Gastrocnemius medialis (tissue), 4 donors: ENCODE data around the gene FASN. TPM values are rescaled to one million over a fixed set of nuclear protein-coding genes. Genes with fewer than 3 reads are reported as not detected.
A peak's percentile ranks its signal among the peaks of the same experiment; 100 is the strongest.

Experiments used
- ATAC-seq, 2 donors: fragments of 150-250 bp; one replicate each; pipeline ENCODE4 v1.9.1; 2016
- DNase-seq, 2 donors: peaks; one replicate each; pipeline ENCODE4 v3.0.0-alpha.2; 2019
- H3K27ac ChIP-seq, 4 donors: fragments of 200-600 bp; sonication (generic); 1 replicate in 1 of 4; 2 replicates in 3 of 4; pipeline ENCODE4 v1.5.1; 2016 to 2018; ENCODE audit warnings: mild to moderate bottlenecking in 2 of 4, moderate library complexity in 1 of 4
- H3K27me3 ChIP-seq, 3 donors: fragments of 200-600 bp; sonication (generic) in 2 of 3; 1 replicate in 1 of 3; 2 replicates in 2 of 3; pipeline versions ENCODE4 v1.5.1 to v1.6.0; 2016 to 2019; ENCODE audit warnings: mild to moderate bottlenecking in 1 of 3, moderate library complexity in 1 of 3
- H3K36me3 ChIP-seq, 2 donors: fragments of 200-600 bp; sonication (generic) in 1 of 2; one replicate each; pipeline ENCODE4 v1.5.1; 2017 to 2018
- H3K4me1 ChIP-seq, 2 donors: fragments of 200-600 bp; sonication (generic) in 1 of 2; one replicate each; pipeline ENCODE4 v1.5.1; 2016 to 2017; ENCODE audit warnings: mild to moderate bottlenecking in 2 of 2
- H3K4me3 ChIP-seq, 4 donors: fragments of 200-600 bp; sonication (generic) in 3 of 4; 1 replicate in 1 of 4; 2 replicates in 3 of 4; pipeline ENCODE4 v1.5.1; 2016 to 2019; ENCODE audit warnings: mild to moderate bottlenecking in 2 of 4
- H3K9me3 ChIP-seq, 3 donors: fragments of 200-600 bp; sonication (generic) in 2 of 3; 1 replicate in 1 of 3; 2 replicates in 2 of 3; pipeline ENCODE4 v1.5.1; 2016 to 2019
- POLR2A ChIP-seq, 2 donors: fragments of 450-650 bp; IDR thresholded peaks; one replicate each; pipeline ENCODE4 v1.6.1; 2017; ENCODE audit warnings: antibody characterized with exemption in 2 of 2, mild to moderate bottlenecking in 2 of 2, moderate library complexity in 2 of 2
- in situ Hi-C, 4 donors: fragments of 200-750 bp; cut with MboI; loops; one replicate each; pipeline versions ENCODE4 v1.15.0 to v1.8.0; 2017; ENCODE audit warnings: low sequenced_read_pairs in 4 of 4
- intact Hi-C: fragments of 100-400 bp; cut with DNase I; formaldehyde crosslinking; loops from one replicate; pipeline ENCODE4 v1.15.1; 2023; ENCODE audit warnings: low total_unique reads
- total RNA-seq, 4 donors: library from RNA; depleted of rRNA; stranded (reverse); fragments of >200 nt; gene quantifications; one replicate each; pipeline versions ENCODE4 v1.1.0 to v1.2.3, GENCODE V29; 2016
- TF ChIP-seq, protein P1 (sequence below), 5 experiments: fragments of 450-650 bp in 3 of 5; fragments of 200-600 bp in 2 of 5; sonication (generic) in 2 of 5; IDR thresholded peaks in 4 of 5; conservative IDR thresholded peaks in 1 of 5; 1 replicate in 4 of 5; 2 replicates in 1 of 5; pipeline ENCODE4 v1.5.1; 2016 to 2019; ENCODE audit warnings: antibody characterized with exemption in 5 of 5, mild to moderate bottlenecking in 3 of 5, moderate library complexity in 3 of 5

Gene FASN
- total RNA-seq, 4 donors from 2014 or later, result 16.3 to 34.5 (median 26.3) TPM

DNA sequence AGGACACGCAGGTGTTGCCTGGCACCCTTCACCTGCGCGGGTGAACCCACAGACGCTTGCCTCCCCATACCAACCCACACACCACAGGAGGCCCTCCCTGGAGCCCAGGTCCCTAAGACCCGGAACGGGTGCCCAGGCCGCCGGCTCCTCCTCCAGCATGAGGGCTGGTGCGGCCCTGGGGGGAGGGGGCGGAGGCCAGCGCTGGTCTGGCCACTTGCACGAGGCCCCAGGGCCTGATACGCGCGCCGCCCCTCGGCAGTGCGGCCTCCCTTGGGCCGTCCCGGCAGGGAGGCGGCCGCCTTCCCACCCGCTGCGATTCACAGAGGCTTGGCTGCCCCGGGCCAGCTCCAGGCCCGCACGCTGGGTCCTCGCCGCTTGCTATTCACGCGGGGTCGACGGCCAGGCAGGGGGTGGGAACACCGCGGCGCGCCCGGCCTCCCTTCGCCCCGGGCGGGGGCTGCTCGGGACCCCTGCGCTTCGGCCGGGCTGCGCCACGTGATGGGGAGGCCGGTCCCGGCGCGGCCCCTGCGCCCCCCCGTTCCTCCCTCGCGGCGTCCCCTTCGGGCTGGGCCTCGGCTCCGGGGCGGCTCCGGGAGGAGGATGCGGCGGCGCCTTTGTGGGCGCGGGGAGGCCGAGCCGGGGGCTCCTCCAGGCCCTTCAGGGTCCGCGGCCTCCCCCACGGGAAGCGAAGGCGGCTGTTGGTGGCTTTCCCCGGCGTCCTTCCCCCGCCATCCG is 685 bp downstream of the FASN start:
- Histone ChIP-seq H3K27ac (peak overlapping the region; percentile 81 to 96 (median 88)), H3K9me3 (no peaks in the 10 kb centered on the region), H3K27me3 (no peaks in the 10 kb centered on the region), H3K4me1 (peaks cover 30 to 32% of the 10 kb centered on the region in 2 donors), H3K4me3 (peak overlapping the region; percentile 61 to 93 (median 72)), H3K36me3 (peaks cover 0 to 37% of the 10 kb centered on the region in 2 donors)
- no peak for DNase-seq
- intact Hi-C loops, result loop anchor here (5.0 kb wide), 2 partner anchors 45 to 55 kb away; partner anchors contain the start of genes GPS1 and RFNG
- in situ Hi-C loops, result no loop called here
- ATAC-seq, result no peak
- TF ChIP-seq, protein P1, sequence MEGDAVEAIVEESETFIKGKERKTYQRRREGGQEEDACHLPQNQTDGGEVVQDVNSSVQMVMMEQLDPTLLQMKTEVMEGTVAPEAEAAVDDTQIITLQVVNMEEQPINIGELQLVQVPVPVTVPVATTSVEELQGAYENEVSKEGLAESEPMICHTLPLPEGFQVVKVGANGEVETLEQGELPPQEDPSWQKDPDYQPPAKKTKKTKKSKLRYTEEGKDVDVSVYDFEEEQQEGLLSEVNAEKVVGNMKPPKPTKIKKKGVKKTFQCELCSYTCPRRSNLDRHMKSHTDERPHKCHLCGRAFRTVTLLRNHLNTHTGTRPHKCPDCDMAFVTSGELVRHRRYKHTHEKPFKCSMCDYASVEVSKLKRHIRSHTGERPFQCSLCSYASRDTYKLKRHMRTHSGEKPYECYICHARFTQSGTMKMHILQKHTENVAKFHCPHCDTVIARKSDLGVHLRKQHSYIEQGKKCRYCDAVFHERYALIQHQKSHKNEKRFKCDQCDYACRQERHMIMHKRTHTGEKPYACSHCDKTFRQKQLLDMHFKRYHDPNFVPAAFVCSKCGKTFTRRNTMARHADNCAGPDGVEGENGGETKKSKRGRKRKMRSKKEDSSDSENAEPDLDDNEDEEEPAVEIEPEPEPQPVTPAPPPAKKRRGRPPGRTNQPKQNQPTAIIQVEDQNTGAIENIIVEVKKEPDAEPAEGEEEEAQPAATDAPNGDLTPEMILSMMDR (IDR thresholded peaks at IDR 0.05 in 4 of 5, conservative IDR thresholded peaks at IDR 0.05 in 1 of 5), result no peak
- TF ChIP-seq POLR2A (IDR thresholded peaks at IDR 0.05), result no peak

DNA sequence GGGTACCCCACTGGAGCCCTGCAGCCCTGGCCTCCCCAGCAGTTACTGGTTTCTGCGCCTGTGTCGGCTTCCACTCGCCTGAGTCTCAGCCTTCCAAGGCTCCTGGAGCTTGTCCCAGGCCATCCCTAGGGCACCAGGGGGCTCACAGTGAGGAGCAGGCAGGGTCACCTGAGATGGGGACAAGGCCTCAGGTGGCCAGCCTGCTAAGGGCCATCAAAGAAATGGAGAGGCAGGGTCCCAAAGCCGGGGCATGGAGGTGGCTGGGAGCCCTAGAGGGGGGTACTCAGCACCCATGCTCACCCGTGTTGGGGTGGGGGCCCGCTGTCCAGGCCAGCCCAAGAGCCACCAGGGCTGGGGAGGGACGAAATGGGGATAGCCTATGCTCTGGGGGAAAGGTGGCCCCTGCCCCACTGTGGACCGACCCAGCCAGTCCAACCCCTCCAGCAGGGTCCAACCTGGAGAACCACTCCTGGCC is 1.3 kb downstream of the FASN start:
- H3K4me1 ChIP-seq, result peaks cover 27 to 30% of the 10 kb centered on the region in 2 donors
- ATAC-seq, result no peak
- H3K9me3 ChIP-seq, result no peaks in the 10 kb centered on the region
- in situ Hi-C loops, result no loop called here
- TF ChIP-seq POLR2A (IDR thresholded peaks at IDR 0.05), result no peak
- TF ChIP-seq, protein P1 (IDR thresholded peaks at IDR 0.05 in 4 of 5, conservative IDR thresholded peaks at IDR 0.05 in 1 of 5), result no peak
- intact Hi-C loops, result loop anchor here (5.0 kb wide), 2 partner anchors 44 to 56 kb away; partner anchors contain the start of genes GPS1 and RFNG
- H3K4me3 ChIP-seq, result peak overlapping the region; percentile 61 to 93 (median 72)
- H3K36me3 ChIP-seq, result peaks cover 0 to 43% of the 10 kb centered on the region in 2 donors
- no peak for DNase-seq
- peak overlapping the region in 3 of 4 donors; percentile 81 to 96 (median 82) for H3K27ac ChIP-seq
- no peaks in the 10 kb centered on the region for H3K27me3 ChIP-seq

DNA sequence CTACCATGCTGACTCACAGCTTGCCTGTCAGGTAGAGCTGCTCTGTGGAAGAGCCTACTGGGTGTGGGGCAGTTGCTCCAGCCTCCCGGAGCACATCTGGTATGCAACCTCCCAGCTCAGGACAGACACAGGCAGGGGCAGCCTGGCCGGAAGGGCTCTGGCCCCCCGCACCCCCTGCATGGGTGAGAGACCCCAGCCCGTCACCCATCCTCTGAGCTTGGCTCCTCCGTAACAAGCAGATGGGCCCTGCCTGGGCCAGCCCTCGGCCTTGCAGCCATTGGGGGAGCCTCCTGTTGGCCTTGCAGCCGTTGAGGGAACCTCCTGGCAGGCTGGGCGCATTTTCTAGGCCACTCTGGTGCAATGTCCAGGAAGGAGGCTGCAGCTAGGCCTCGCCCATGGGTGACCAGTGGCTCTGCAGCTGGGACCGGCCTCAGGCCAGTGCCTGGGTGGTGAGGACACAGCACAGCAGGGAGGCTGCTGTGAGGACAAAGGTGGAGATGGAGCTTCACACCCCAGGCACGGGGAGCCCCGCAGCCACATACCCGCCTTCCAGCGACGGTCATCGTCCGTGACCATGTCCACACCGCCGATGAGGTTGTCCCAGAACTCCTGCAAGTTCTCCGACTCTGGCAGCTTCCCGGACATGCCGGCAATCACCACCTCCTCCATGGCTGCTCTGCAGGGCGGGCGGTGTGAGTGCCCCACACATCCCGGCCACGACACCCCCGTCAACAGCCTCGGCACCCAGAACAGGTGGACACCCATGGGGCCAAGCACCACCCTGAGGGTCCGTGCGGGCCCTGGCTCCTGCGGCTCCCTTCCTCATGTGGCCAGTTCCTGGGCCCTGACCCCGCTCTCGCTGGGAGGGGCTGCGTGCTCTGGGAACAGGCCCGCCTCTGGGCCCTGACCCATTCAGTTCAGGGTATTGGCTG is 2.0 kb downstream of the FASN start:
- DNase-seq (no peak), ATAC-seq (no peak)
- Histone ChIP-seq H3K9me3 (no peaks in the 10 kb centered on the region), H3K36me3 (peaks cover 0 to 50% of the 10 kb centered on the region in 2 donors), H3K4me1 (peaks cover 22 to 24% of the 10 kb centered on the region in 2 donors), H3K27me3 (no peaks in the 10 kb centered on the region), H3K27ac (no peak overlapping the region), H3K4me3 (peak overlapping the region; percentile 61 to 93 (median 72))
- intact Hi-C loops, result loop anchor here (5.0 kb wide), 2 partner anchors 44 to 56 kb away; partner anchors contain the start of genes GPS1 and RFNG
- no peak for TF ChIP-seq POLR2A (IDR thresholded peaks at IDR 0.05)
- TF ChIP-seq, protein P1 (IDR thresholded peaks at IDR 0.05 in 4 of 5, conservative IDR thresholded peaks at IDR 0.05 in 1 of 5), result no peak
- in situ Hi-C loops, result no loop called here

DNA sequence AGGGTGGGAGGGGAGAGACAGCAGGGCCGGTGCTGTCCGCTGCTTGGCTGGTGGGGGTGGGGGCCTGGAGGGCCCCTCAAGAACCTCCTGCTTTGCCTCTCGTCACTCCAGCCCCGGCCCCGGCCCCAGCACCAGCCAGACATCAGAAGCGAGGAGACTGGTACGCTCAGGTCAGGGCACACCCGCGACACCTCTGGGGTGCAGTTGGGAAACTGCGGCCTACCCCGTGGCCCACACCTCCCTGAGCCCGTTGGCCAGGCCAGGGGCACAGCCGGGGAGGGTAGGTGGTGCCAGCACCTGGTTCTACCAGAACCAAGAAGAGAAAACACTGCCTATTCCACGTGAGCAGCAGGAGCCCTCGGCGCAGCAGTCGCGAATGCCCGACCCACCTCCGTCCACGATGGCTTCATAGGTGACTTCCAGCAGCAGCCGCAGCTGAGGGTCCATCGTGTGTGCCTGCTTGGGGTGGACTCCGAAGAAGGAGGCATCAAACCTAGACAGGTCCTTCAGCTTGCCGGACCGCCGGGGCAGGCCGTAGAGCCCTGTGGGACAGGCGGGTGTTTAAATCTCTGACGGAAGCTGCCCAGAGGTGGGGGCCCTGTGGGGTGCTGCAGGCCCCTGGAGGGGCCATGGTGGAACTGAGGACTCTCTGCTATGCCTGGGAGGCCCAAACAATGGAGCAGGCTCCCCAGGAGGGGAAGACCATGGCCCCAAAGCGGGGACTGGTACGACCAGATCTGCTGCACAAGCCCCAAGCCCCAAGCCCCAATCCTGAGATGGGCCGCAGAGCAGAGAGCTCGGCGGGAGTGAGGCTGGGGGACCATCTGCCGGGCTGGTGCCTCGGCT is 2.9 kb downstream of the FASN start:
- ATAC-seq, result no peak
- H3K27ac ChIP-seq, result no peak overlapping the region
- no peak overlapping the region for H3K4me3 ChIP-seq
- TF ChIP-seq POLR2A (IDR thresholded peaks at IDR 0.05), result no peak
- TF ChIP-seq, protein P1 (IDR thresholded peaks at IDR 0.05 in 4 of 5, conservative IDR thresholded peaks at IDR 0.05 in 1 of 5), result no peak
- no peak for DNase-seq
- no peaks in the 10 kb centered on the region for H3K27me3 ChIP-seq
- in situ Hi-C loops (no loop called here), intact Hi-C loops (loop anchor here (5.0 kb wide), 2 partner anchors 43 to 57 kb away; partner anchors contain the start of genes GPS1 and RFNG)
- H3K36me3 ChIP-seq, result peaks cover 0 to 59% of the 10 kb centered on the region in 2 donors
- H3K4me1 ChIP-seq, result peaks cover 15 to 19% of the 10 kb centered on the region in 2 donors
- H3K9me3 ChIP-seq, result no peaks in the 10 kb centered on the region
